HepG2 (cell line): ENCODE results near the gene CCT3. TPM values are rescaled to one million over a fixed set of nuclear protein-coding genes. Genes with fewer than 3 reads are reported as not detected.

ENCODE experiments used
- AKNA ChIP-seq: sonication (generic); formaldehyde crosslinking; IDR thresholded peaks from 2 replicates; pipeline ENCODE4 v1.4.0; 2020; ENCODE audit warnings: missing genetic modification reagents, borderline replicate concordance
- CCAR2 ChIP-seq: fragments of 200-400 bp; formaldehyde crosslinking; optimal IDR thresholded peaks from 2 replicates; pipeline ENCODE3; 2018; ENCODE audit warnings: low read depth, mild to moderate bottlenecking, low read length, moderate library complexity
- E2F1 ChIP-seq: sonication (generic); formaldehyde crosslinking; IDR thresholded peaks from 2 replicates; pipeline ENCODE4 v1.5.0; 2020; ENCODE audit warnings: missing genetic modification reagents
- HCFC1 ChIP-seq: fragments of 150-350 bp; IDR thresholded peaks from 2 replicates; pipeline ENCODE4 v1.6.1; 2014; ENCODE audit warnings: low read depth, low read length
- HDAC2 ChIP-seq: sonication (generic); formaldehyde crosslinking; IDR thresholded peaks from 2 replicates; pipeline ENCODE4 v1.4.0; 2020; ENCODE audit warnings: missing genetic modification reagents
- KDM5B ChIP-seq: sonication (generic); formaldehyde crosslinking; IDR thresholded peaks from 2 replicates; pipeline ENCODE4 v1.4.0; 2020; ENCODE audit warnings: missing genetic modification reagents, mild to moderate bottlenecking, borderline replicate concordance
- KLF9 ChIP-seq: IDR thresholded peaks from 2 replicates; pipeline ENCODE4 v1.6.1; 2016; ENCODE audit warnings: low read depth
- MAFF ChIP-seq: IDR thresholded peaks from 2 replicates; pipeline ENCODE4 v1.6.1; 2011; ENCODE audit warnings: low read depth, low read length, improper control_type of control experiment
- PHF8 ChIP-seq: sonication (generic); formaldehyde crosslinking; IDR thresholded peaks from 2 replicates; pipeline ENCODE4 v1.5.0; 2020; ENCODE audit warnings: missing genetic modification reagents
- TBX3 ChIP-seq: fragments of 450-650 bp; IDR thresholded peaks from 2 replicates; pipeline ENCODE4 v1.6.1; 2017; ENCODE audit warnings: antibody characterized with exemption, mild to moderate bottlenecking, inconsistent platforms, borderline replicate concordance
- ZBTB38 ChIP-seq: sonication (generic); formaldehyde crosslinking; IDR thresholded peaks from 2 replicates; pipeline ENCODE4 v1.5.1; 2020; ENCODE audit warnings: mild to moderate bottlenecking, missing genetic modification reagents
- ZNF317 ChIP-seq: sonication (generic); formaldehyde crosslinking; IDR thresholded peaks from 2 replicates; pipeline ENCODE4 v1.5.0; 2020; ENCODE audit warnings: mild to moderate bottlenecking, missing genetic modification reagents
- ZNF589 ChIP-seq: sonication (generic); formaldehyde crosslinking; conservative IDR thresholded peaks from 2 replicates; pipeline ENCODE4 v1.8.0; 2022; ENCODE audit warnings: mild to moderate bottlenecking, moderate library complexity, missing genetic modification reagents
- polyA plus RNA-seq, 8 experiments: library from polyadenylated mRNA; depleted of rRNA in 3 of 8; stranded (reverse) in 7 of 8; unstranded in 1 of 8; fragments of >200 nt; fragmentation: Illumina TruSeq in 4 of 8; extraction: Trizol in 4 of 8; gene quantifications; 2 replicates each; pipeline versions ENCODE4 v1.2.1 to v1.2.3, GENCODE V29; 2011 to 2016; ENCODE audit warnings: low read depth in 4 of 8, missing spikeins in 1 of 8, mixed read lengths in 1 of 8; ENCODE audit not compliant: insufficient read depth in 1 of 8
- total RNA-seq, 5 experiments: library from RNA; depleted of rRNA; stranded (reverse); fragments of >200 nt; fragmentation: Illumina TruSeq; extraction: Trizol; gene quantifications; 2 replicates each; pipeline ENCODE4 v1.2.3, GENCODE V29; 2016; ENCODE audit warnings: low read depth in 1 of 5
- TF ChIP-seq, protein P1 (sequence below): sonication (generic); formaldehyde crosslinking; IDR thresholded peaks from 2 replicates; pipeline ENCODE4 v1.5.0; 2020; ENCODE audit warnings: missing genetic modification reagents
- TF ChIP-seq, protein P2 (sequence below): sonication (generic); formaldehyde crosslinking; IDR thresholded peaks from 2 replicates; pipeline ENCODE4 v1.4.0; 2020; ENCODE audit warnings: missing genetic modification reagents

The CCT3 gene
- total and polyA plus RNA-seq, 2 of the 13 experiments (the other 11 are each of a cell fraction or from before 2014, with no cell fraction given): 319 to 615 TPM

DNA sequence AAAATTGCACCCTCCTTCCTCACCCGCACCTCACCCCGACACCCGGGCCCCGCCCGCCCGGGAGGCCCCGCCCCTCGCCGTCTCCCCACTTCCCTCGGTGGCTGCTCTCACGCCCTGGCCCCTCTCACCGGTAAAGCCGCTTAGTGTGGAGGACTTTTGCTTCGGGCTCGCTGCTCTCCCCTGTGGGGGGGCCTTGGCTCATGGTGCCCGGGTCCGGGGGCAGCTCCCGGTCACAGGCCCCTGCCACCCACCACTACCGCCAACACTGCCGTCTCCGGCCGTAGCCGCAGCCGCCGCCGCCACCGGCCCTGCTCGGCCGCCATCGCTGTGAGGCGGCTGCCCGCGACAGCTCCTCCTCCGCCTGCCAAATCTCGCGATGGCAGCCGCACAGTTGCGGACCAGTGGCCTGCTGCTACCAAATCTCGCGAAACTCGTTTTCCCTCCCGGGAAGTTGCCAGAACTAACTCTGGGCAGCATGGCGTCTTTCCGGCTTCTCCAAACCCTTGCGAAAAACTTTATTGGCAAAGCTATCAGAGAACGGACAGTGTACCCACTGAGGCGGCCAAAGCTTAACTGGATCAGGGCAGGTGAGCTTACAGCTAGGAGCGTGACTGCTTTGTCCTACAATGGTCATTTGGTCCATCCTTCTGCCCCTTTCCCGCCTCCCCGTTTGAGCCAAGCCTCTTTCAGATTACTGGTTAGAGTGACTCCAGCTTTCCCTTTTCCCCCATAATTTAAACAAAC is 55.4 kb downstream of the CCT3 start, which contains the start of gene SMG5 (continued):
- TF ChIP-seq HCFC1 (peak; percentile 86), E2F1 (CRISPR knock-in tag) (peak; percentile 41), KLF9 (CRISPR knock-in tag) (no peak; the same call in 1 of the 2 replicates), PHF8 (CRISPR knock-in tag) (peak; percentile 92), MAFF (no peak), HDAC2 (CRISPR knock-in tag) (peak; percentile 82), AKNA (CRISPR knock-in tag) (0 out of 2 replicates have a peak, but pooled peaks have one; percentile 11), TBX3 (no peak), KDM5B (CRISPR knock-in tag) (peak; percentile 85; the same call in 1 of the 2 replicates), ZNF589 (CRISPR knock-in tag) (no peak; the same call in 1 of the 2 replicates), CCAR2 (peak; percentile 77), ZBTB38 (CRISPR knock-in tag) (0 out of 2 replicates have a peak, but pooled peaks have one; percentile 18), ZNF317 (no peak)
- TF ChIP-seq, protein P1, sequence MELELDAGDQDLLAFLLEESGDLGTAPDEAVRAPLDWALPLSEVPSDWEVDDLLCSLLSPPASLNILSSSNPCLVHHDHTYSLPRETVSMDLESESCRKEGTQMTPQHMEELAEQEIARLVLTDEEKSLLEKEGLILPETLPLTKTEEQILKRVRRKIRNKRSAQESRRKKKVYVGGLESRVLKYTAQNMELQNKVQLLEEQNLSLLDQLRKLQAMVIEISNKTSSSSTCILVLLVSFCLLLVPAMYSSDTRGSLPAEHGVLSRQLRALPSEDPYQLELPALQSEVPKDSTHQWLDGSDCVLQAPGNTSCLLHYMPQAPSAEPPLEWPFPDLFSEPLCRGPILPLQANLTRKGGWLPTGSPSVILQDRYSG (CRISPR knock-in tag): peak; percentile 71; the same call in 1 of the 2 replicates
- TF ChIP-seq, protein P2, sequence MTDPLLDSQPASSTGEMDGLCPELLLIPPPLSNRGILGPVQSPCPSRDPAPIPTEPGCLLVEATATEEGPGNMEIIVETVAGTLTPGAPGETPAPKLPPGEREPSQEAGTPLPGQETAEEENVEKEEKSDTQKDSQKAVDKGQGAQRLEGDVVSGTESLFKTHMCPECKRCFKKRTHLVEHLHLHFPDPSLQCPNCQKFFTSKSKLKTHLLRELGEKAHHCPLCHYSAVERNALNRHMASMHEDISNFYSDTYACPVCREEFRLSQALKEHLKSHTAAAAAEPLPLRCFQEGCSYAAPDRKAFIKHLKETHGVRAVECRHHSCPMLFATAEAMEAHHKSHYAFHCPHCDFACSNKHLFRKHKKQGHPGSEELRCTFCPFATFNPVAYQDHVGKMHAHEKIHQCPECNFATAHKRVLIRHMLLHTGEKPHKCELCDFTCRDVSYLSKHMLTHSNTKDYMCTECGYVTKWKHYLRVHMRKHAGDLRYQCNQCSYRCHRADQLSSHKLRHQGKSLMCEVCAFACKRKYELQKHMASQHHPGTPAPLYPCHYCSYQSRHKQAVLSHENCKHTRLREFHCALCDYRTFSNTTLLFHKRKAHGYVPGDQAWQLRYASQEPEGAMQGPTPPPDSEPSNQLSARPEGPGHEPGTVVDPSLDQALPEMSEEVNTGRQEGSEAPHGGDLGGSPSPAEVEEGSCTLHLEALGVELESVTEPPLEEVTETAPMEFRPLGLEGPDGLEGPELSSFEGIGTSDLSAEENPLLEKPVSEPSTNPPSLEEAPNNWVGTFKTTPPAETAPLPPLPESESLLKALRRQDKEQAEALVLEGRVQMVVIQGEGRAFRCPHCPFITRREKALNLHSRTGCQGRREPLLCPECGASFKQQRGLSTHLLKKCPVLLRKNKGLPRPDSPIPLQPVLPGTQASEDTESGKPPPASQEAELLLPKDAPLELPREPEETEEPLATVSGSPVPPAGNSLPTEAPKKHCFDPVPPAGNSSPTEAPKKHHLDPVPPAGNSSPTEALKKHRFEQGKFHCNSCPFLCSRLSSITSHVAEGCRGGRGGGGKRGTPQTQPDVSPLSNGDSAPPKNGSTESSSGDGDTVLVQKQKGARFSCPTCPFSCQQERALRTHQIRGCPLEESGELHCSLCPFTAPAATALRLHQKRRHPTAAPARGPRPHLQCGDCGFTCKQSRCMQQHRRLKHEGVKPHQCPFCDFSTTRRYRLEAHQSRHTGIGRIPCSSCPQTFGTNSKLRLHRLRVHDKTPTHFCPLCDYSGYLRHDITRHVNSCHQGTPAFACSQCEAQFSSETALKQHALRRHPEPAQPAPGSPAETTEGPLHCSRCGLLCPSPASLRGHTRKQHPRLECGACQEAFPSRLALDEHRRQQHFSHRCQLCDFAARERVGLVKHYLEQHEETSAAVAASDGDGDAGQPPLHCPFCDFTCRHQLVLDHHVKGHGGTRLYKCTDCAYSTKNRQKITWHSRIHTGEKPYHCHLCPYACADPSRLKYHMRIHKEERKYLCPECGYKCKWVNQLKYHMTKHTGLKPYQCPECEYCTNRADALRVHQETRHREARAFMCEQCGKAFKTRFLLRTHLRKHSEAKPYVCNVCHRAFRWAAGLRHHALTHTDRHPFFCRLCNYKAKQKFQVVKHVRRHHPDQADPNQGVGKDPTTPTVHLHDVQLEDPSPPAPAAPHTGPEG (CRISPR knock-in tag): 0 out of 2 replicates have a peak, but pooled peaks have one; percentile 14
